K562 (cell line): ENCODE results near the gene PDIA4. TPM values are rescaled to one million over a fixed set of nuclear protein-coding genes. Genes with fewer than 3 reads are reported as not detected.

Experiments
- CHD1 ChIP-seq: fragments of 200-600 bp; sonication (generic); IDR thresholded peaks from one replicate; pipeline ENCODE4 v1.6.1; 2012; ENCODE audit warnings: mild to moderate bottlenecking, moderate library complexity, low read length, inconsistent platforms
- CREB5 ChIP-seq: fragments of 250-450 bp; sonication (Bioruptor Pico); IDR thresholded peaks from 2 replicates; pipeline ENCODE4 v1.5.0; 2020; ENCODE audit warnings: mild to moderate bottlenecking
- SIX5 ChIP-seq, 2 experiments: IDR thresholded peaks; 2 replicates each; pipeline ENCODE4 v1.6.1; 2011; ENCODE audit warnings: low read length in 2 of 2, borderline replicate concordance in 1 of 2, low read depth in 1 of 2, mild to moderate bottlenecking in 1 of 2, moderate library complexity in 1 of 2; ENCODE audit not compliant: insufficient read depth in 1 of 2
- SRSF1 ChIP-seq: fragments of 200-400 bp; formaldehyde crosslinking; IDR thresholded peaks from 2 replicates; pipeline ENCODE4 v1.6.1; 2017; ENCODE audit warnings: mild to moderate bottlenecking, low read depth, low read length, moderate library complexity
- TAL1 ChIP-seq: fragments of 450-650 bp; IDR thresholded peaks from 2 replicates; pipeline ENCODE4 v1.6.1; 2016; ENCODE audit warnings: mild to moderate bottlenecking
- TEAD2 ChIP-seq: fragments of 450-650 bp; IDR thresholded peaks from 2 replicates; pipeline ENCODE4 v1.6.1; 2016; ENCODE audit warnings: missing genetic modification characterization, control low read depth, missing compliant biosample characterization
- ZNF212 ChIP-seq: fragments of 450-650 bp; formaldehyde crosslinking; IDR thresholded peaks from 2 replicates; pipeline ENCODE4 v1.4.0; 2020; ENCODE audit warnings: mild to moderate bottlenecking
- ZNF77 ChIP-seq: fragments of 250-450 bp; sonication (Bioruptor Pico); IDR thresholded peaks from 2 replicates; pipeline ENCODE4 v1.5.0; 2020
- polyA plus RNA-seq, 8 experiments: library from polyadenylated mRNA; depleted of rRNA in 4 of 8; stranded (reverse) in 5 of 8; unstranded in 3 of 8; fragments of >200 nt; fragmentation: Nextera tagmentation in 2 of 8; fragmentation: Illumina TruSeq in 1 of 8; extraction: Ambion mirVana in 2 of 8; extraction: Trizol in 1 of 8; gene quantifications; 2 replicates each; pipeline versions ENCODE4 v1.2.1 to v1.2.3, GENCODE V29; 2011 to 2014; ENCODE audit warnings: inconsistent platforms in 1 of 8, missing spikeins in 1 of 8
- total RNA-seq, 7 experiments: library from RNA; depleted of rRNA in 6 of 7; stranded (reverse); fragments of >200 nt in 6 of 7; fragmentation: Illumina TruSeq in 2 of 7; extraction: Trizol in 2 of 7; gene quantifications; 2 replicates each; pipeline versions ENCODE4 v1.2.1 to v1.2.3, GENCODE V29; 2011 to 2021; ENCODE audit warnings: low replicate concordance in 1 of 7
- TF ChIP-seq, protein P1 (sequence below), 2 experiments: fragments of 450-650 bp; IDR thresholded peaks; 2 replicates each; pipeline ENCODE4 v1.6.1; 2016; ENCODE audit warnings: mild to moderate bottlenecking in 2 of 2, borderline replicate concordance in 1 of 2, low read depth in 1 of 2, moderate library complexity in 1 of 2
- TF ChIP-seq, protein P2 (sequence below), 2 experiments: fragments of 450-650 bp; formaldehyde crosslinking in 1 of 2; IDR thresholded peaks; 2 replicates each; pipeline versions ENCODE4 v1.4.0 to v1.6.1; 2014 to 2020; ENCODE audit warnings: mild to moderate bottlenecking in 2 of 2, borderline replicate concordance in 1 of 2, low read depth in 1 of 2

Gene PDIA4
- total and polyA plus RNA-seq, 9 of the 15 experiments (the other 6 are each of a cell fraction or from before 2014, with no cell fraction given) = 9.1 to 175 (median 146) TPM

DNA sequence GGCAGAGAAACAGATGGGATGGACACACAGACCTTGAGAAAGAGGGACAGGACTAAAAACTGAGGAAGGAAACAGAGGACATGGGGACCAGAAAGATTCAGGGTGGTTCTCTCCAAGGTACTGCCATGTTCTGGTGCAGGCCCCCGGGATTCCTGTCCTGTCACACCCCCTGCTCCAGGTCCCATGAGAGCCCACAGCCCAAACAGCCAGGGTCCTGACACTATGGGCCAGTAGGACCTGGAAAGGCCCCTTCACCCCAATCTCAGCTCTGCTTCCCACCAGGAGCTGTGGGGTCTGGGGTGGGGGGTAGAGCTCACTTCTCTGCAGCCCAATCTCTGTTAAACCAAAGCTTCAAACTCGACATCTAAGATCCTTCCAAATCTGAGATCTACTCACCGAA is 21.2 kb downstream of the PDIA4 start (continued):
- TF ChIP-seq, protein P1, sequence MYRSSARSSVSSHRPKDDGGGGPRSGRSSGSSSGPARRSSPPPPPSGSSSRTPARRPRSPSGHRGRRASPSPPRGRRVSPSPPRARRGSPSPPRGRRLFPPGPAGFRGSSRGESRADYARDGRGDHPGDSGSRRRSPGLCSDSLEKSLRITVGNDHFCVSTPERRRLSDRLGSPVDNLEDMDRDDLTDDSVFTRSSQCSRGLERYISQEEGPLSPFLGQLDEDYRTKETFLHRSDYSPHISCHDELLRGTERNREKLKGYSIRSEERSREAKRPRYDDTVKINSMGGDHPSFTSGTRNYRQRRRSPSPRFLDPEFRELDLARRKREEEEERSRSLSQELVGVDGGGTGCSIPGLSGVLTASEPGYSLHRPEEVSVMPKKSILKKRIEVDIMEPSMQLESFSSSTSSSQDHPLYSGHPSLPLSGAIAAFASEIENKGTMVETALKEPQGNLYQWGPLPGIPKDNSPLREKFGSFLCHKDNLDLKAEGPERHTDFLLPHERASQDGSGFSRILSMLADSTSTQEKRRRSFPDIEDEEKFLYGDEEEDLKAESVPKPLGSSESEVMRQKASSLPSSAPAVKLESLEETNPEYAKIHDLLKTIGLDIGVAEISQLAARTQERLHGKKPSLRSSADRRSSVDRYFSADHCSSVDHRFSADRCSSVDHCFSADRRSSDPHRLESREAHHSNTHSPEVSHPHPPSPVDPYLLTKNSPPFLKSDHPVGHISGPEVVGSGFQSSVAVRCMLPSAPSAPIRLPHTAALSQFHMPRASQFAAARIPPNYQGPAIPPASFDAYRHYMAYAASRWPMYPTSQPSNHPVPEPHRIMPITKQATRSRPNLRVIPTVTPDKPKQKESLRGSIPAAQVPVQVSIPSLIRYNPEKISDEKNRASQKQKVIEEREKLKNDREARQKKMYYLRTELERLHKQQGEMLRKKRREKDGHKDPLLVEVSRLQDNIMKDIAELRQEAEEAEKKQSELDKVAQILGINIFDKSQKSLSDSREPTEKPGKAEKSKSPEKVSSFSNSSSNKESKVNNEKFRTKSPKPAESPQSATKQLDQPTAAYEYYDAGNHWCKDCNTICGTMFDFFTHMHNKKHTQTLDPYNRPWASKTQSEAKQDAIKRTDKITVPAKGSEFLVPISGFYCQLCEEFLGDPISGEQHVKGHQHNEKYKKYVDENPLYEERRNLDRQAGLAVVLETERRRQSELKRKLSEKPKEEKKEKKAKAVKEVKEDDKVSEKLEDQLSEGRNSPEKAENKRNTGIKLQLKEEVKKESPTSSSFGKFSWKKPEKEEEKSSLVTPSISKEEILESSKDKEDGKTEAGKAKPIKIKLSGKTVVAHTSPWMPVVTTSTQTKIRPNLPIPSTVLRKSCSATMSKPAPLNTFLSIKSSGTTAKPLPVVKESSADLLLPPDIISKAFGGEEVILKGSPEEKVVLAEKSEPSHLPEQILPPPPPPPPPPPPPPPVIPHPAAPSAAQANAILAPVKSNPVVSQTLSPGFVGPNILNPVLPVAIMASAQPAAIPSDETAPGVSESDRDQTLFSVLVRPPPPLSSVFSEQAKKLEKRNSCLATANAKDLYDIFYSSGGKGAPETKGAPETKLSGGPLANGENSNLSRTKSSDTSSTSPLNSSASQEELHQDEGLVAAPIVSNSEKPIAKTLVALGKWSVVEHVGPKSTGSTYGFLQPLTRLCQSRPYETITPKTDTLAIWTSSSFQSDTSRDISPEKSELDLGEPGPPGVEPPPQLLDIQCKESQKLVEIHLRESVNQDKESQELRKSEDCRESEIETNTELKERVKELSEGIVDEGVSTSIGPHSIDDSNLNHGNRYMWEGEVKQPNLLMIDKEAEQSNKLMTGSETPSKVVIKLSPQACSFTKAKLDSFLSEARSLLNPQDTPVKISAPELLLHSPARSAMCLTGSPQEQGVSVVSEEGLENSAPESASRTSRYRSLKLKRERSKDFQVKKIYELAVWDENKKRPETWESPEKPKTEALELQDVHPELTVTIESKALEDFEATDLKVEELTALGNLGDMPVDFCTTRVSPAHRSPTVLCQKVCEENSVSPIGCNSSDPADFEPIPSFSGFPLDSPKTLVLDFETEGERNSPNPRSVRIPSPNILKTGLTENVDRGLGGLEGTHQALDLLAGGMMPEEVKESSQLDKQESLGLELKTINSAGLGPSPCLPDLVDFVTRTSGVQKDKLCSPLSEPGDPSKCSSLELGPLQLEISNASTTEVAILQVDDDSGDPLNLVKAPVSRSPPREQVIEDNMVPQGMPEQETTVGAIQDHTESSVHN (IDR thresholded peaks at IDR 0.05; ENCODE audit: borderline replicate concordance in 1 of 2, low read depth in 1 of 2) = no peak
- TF ChIP-seq ZNF212 (CRISPR knock-in tag) = no peak
- no peak for TF ChIP-seq CHD1
- no peak for TF ChIP-seq CREB5 (CRISPR knock-in tag)
- TF ChIP-seq ZNF77 = no peak
- TF ChIP-seq, protein P2, sequence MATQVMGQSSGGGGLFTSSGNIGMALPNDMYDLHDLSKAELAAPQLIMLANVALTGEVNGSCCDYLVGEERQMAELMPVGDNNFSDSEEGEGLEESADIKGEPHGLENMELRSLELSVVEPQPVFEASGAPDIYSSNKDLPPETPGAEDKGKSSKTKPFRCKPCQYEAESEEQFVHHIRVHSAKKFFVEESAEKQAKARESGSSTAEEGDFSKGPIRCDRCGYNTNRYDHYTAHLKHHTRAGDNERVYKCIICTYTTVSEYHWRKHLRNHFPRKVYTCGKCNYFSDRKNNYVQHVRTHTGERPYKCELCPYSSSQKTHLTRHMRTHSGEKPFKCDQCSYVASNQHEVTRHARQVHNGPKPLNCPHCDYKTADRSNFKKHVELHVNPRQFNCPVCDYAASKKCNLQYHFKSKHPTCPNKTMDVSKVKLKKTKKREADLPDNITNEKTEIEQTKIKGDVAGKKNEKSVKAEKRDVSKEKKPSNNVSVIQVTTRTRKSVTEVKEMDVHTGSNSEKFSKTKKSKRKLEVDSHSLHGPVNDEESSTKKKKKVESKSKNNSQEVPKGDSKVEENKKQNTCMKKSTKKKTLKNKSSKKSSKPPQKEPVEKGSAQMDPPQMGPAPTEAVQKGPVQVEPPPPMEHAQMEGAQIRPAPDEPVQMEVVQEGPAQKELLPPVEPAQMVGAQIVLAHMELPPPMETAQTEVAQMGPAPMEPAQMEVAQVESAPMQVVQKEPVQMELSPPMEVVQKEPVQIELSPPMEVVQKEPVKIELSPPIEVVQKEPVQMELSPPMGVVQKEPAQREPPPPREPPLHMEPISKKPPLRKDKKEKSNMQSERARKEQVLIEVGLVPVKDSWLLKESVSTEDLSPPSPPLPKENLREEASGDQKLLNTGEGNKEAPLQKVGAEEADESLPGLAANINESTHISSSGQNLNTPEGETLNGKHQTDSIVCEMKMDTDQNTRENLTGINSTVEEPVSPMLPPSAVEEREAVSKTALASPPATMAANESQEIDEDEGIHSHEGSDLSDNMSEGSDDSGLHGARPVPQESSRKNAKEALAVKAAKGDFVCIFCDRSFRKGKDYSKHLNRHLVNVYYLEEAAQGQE (IDR thresholded peaks at IDR 0.05; ENCODE audit: borderline replicate concordance) = no peak
- TF ChIP-seq, protein P2 (CRISPR knock-in tag; IDR thresholded peaks at IDR 0.05; ENCODE audit: low read depth) = no peak
- no peak for TF ChIP-seq SIX5 (IDR thresholded peaks at IDR 0.05; ENCODE audit: borderline replicate concordance in 1 of 2, insufficient read depth in 1 of 2, low read depth in 1 of 2, low read length in 2 of 2)
- no peak for TF ChIP-seq SRSF1
- TF ChIP-seq TAL1 = no peak
- TF ChIP-seq TEAD2 (tag) = no peak
